A549 (cell line): ENCODE results near the gene EMX2.

ENCODE experiments used
- ESRRA ChIP-seq: fragments of 150-350 bp; IDR thresholded peaks from 2 replicates; pipeline ENCODE4 v1.6.1; 2014; ENCODE audit warnings: mild to moderate bottlenecking, low read length, borderline replicate concordance
- JUNB ChIP-seq: fragments of >200 bp; sonication (Bioruptor Twin); formaldehyde crosslinking; IDR thresholded peaks from 2 replicates; pipeline ENCODE4 v1.6.1; 2016
- MAZ ChIP-seq: fragments of 150-350 bp; IDR thresholded peaks from 2 replicates; pipeline ENCODE4 v1.6.1; 2014; ENCODE audit warnings: antibody characterized with exemption, low read depth, low read length, borderline replicate concordance
- MYC ChIP-seq: IDR thresholded peaks from 2 replicates; pipeline ENCODE4 v1.6.1; 2012; ENCODE audit warnings: mild to moderate bottlenecking, inconsistent platforms, low read length, improper control_type of control experiment, borderline replicate concordance
- POLR2A ChIP-seq: IDR thresholded peaks from 2 replicates; pipeline ENCODE4 v1.6.1; 2012; ENCODE audit warnings: mild to moderate bottlenecking, low read length
- RFX5 ChIP-seq: fragments of 450-650 bp; IDR thresholded peaks from 2 replicates; pipeline ENCODE4 v1.7.1; 2014; ENCODE audit warnings: antibody characterized with exemption, mild to moderate bottlenecking, moderate library complexity
- RNF2 ChIP-seq: fragments of 200-600 bp; sonication (generic); IDR thresholded peaks from 2 replicates; pipeline ENCODE4 v1.6.1; 2016; ENCODE audit warnings: low read depth, mild to moderate bottlenecking, antibody characterized with exemption, moderate library complexity, borderline replicate concordance
- TF ChIP-seq, protein P1 (sequence below): fragments of >200 bp; sonication (Bioruptor Twin); formaldehyde crosslinking; IDR thresholded peaks from 3 replicates; pipeline ENCODE4 v1.5.1; 2016

DNA sequence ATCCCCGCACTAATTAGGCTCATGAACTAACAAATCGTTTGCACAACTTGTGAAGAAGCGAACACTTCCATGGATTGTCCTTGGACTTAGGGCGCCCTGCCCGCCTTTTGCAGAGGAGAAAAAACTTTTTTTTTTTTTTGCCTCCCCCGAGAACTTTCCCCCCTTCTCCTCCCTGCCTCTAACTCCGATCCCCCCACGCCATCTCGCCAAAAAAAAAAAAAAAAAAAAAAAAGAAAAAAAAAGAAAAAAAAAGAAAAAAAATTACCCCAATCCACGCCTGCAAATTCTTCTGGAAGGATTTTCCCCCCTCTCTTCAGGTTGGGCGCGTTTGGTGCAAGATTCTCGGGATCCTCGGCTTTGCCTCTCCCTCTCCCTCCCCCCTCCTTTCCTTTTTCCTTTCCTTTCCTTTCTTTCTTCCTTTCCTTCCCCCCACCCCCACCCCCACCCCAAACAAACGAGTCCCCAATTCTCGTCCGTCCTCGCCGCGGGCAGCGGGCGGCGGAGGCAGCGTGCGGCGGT, at the start of gene EMX2:
- TF ChIP-seq ESRRA = no peak
- no peak for TF ChIP-seq POLR2A
- no peak for TF ChIP-seq RFX5
- no peak for TF ChIP-seq JUNB
- TF ChIP-seq, protein P1, sequence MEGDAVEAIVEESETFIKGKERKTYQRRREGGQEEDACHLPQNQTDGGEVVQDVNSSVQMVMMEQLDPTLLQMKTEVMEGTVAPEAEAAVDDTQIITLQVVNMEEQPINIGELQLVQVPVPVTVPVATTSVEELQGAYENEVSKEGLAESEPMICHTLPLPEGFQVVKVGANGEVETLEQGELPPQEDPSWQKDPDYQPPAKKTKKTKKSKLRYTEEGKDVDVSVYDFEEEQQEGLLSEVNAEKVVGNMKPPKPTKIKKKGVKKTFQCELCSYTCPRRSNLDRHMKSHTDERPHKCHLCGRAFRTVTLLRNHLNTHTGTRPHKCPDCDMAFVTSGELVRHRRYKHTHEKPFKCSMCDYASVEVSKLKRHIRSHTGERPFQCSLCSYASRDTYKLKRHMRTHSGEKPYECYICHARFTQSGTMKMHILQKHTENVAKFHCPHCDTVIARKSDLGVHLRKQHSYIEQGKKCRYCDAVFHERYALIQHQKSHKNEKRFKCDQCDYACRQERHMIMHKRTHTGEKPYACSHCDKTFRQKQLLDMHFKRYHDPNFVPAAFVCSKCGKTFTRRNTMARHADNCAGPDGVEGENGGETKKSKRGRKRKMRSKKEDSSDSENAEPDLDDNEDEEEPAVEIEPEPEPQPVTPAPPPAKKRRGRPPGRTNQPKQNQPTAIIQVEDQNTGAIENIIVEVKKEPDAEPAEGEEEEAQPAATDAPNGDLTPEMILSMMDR = no peak
- TF ChIP-seq MAZ = no peak
- TF ChIP-seq RNF2 = no peak
- no peak for TF ChIP-seq MYC
